DMS 273 (cell line): ENCODE measurements around the gene ERBB4.
A peak's percentile ranks its signal among the peaks of the same experiment; 100 is the strongest.
"Not testable (repeated sequence)": the region's sequence is repeated elsewhere in the genome, so short reads cannot be mapped to it uniquely, and the experiment has no call there.

Experiments used
- DNase-seq: peaks from one replicate; lab custom pipeline; 2025; ENCODE audit not compliant: unreplicated experiment; lab: John Stamatoyannopoulos, UW

Gene ERBB4

DNA sequence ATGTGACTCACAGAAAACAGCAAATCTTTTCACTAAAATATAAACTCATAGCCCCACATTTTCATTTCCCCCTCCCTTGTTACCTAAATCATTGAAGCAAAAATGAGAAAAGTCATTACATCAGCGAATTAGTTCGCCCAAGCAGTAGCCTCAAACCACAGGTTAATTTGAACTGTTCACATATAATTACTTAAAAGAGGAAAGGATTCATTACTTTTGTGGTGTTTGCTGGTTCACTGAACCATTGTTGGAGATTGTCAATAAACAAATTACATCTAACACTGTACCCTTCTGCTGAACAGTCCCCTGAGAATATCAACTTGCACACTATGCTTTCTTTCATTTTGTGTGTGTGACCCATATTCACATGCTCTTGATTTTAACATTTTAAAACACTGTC, 238.7 kb downstream of the ERBB4 start:
- peak; percentile 30 for DNase-seq

DNA sequence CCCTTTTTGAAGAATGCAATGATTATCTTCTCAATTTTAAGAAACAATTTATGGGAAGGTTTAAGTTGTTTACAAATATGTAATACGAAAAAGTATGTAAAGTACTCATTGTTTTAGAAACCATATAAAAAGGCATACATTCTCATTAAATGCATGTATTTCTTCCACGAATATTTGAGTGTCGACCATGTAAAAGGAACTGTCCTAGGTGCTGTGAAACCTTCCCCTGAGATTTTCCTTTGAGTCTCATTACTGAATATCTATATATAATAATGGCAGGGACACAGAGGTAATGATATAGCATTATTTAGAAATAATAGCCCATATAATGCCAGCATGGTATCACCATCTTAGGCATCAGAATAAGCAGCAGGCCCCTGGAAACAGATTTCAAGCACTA, 239.3 kb downstream of the ERBB4 start:
- DNase-seq: peak; percentile 33

DNA sequence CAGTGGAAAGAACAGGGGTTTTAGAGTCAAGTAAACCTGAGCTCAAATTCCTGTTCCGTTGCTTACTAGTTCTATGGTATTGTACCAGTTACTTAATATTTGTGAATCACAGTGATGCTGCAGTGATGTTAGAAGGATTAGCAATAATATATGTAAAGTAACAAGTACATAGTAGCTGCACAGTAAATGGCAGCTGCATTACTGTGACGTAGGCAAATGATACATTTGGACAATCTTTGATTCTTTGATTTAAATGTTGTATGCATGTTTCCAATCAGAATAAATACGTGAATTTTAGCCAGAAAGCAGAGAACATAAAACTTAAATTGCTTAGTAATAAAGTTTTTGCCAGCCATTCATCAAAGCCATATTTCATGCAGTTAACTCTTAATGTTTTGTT, 243.0 kb downstream of the ERBB4 start:
- no peak for DNase-seq

DNA sequence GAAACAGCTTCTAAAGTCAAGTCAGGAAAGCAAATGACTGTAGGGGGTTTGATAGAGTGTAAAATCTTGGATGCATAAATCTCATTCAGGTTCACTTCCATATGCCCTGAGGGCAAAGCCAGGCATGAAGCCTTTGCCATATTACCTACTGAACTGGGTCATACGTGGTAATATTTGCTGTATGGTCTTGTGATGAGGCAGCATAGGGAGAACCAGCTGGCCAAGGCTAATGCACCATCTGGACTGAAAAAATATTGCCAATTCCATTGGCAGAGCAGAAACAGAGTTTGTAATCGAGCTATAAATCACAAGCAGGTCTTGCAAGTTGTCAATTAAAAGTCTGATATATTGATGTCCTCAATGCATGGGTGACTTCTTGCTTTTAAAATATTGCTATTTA, 243.8 kb downstream of the ERBB4 start:
- DNase-seq: peak; percentile 98

DNA sequence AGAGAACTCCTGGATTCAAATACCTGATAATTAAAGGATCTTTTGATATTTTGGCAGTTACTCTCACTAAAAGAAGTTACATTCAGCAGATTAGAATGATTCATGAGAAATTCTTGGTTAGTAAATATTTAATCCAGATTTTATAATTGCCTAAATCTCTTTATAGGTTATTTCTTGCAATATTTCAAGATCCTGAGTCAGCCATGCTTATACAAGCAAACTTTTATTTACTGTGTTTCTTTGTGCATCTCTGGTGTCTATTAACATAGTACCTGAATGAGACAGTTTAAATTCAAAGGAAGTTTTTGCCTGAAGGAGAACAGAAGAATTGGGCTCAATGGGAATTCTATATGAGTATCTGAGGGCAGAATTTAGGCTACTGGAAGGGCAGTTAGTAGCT, 249.3 kb downstream of the ERBB4 start:
- no peak for DNase-seq

DNA sequence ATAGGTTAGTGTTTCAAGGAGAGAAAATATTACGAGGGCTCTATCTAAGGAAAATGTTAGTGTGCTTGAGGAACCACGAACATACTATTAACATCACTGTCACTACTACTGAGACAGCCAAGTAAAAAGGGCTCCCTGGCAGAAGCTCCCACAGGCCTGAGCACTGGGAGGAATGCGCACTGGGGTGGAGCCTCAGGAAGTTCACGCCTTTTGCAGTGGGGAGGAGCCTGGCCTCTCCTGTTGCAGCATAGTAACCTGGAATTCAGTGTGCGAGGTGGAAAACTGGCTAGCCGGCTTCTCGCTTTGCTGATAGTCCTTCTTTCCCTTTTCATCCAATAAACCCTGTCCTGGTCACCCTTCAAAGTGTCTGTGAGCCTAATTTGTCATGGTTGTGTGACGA, 250.3 kb downstream of the ERBB4 start:
- no peak for DNase-seq

DNA sequence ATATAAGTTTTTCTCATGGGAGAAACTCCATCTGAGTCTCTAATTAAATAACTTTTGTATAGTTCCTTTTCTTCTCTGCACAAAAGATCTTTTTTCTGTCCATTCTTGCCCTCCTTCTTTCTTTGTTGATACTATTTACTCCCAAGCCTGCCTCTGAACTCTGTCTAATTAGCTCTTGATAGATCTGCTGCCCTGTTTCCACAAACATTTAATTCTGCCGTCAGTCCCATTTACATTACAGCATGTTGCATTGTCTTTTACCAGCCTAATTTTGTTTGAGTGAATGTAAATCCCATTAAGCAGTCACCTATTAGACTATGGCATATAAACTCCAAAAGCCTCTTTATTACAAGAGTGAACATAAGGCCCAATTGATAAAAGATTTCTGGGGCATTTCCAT, 254.4 kb downstream of the ERBB4 start:
- peak; percentile 27 for DNase-seq

DNA sequence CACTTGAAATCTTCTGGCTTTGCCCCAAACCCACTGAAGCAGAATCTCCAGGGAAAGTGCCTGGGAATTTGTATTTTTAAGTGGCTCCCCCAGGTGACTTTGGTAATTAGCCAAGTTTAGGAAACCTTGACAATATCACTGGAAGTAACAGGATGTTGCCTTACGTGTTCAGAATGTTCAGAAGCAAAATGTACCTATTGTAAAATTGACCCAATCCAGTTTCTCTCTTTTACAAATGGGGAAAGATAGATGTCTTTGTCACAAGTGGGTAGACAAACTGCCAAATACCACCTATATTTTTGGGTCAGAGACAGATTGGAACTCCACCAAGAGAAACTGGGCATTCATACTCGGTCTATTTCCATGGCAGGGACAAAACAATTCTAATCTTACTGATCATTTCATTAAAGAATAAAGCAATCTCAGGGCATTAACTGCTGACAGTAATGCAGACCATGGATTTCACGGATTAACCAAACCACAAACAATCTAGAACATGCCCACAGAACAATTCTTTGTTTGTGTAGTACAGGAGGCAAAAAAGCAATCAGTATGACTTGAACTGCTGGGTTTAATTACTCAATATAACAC, 255.8 kb downstream of the ERBB4 start:
- peak; percentile 42 for DNase-seq

DNA sequence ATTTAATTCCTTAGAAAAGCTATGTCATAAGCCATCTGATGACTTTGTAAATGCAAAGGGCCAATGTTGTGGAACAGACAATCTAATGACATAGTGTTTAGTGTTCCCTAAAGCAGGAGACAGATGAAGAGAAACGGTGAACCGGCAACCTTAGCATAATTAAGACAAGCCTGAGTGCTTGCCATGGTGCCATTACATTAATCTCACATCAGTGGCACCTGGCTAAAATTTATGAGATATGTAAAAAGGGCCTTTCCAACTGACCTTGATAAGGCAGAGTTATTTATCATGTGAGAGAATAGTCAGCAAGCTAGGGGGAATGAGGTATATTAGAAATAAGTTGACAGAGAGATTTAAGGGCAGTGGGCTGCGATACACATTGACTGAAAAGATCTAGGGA, 261.8 kb downstream of the ERBB4 start:
- peak; percentile 52 for DNase-seq

DNA sequence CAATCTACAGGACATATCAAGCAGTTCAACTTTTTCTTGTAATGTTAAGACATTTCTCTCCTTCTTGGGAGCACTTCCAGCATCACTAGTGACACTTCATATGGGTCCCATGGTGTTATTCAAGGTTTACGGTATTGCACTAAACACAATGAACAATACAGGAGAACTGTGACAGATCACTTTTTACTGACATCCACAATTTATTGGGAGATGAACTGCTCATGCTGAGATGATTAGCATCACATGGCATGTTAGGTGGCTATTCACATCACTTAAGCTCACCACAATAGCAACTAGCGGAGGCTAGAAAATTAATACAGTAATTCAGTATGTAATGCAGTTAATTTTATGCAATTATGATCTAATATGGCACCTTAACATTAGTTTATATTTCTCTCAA, 264.4 kb downstream of the ERBB4 start:
- DNase-seq: no peak

DNA sequence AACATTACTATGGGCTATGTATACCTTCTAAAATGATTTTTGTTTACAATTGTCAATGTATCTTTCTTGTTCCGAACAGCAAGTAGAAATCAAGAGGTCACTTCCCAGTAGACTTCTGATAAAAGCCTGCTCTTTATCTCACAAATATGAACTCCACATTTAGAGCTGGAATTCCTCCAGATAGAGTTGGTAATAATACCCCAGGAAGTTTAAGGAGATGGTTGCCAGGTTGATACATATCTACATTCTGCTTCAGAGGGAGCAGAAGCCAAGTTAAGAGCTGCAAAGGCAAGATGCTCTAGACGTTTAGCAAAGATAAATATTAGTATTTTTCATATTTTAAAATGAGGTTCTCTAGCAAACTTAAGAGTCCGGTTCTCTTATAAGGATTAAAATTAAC, 267.0 kb downstream of the ERBB4 start:
- peak; percentile 40 for DNase-seq

DNA sequence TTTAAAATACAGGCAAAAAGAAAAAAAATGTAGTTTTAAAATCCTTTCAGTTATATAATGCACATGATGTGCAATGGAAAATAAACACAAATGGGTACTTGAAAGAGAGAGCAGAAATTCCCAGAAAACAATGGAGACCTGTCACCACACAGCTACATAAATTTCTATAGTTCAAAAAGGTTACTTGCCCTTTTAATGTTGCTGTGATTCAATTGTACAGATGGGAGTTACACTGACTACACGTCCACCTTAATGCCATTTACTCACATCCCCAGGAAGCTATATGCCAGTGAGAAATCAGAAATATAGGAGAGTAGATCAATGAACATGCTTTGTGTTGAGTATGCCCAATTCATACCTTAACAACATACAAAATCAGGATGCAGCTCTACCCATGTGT, 269.6 kb downstream of the ERBB4 start:
- DNase-seq: no peak

DNA sequence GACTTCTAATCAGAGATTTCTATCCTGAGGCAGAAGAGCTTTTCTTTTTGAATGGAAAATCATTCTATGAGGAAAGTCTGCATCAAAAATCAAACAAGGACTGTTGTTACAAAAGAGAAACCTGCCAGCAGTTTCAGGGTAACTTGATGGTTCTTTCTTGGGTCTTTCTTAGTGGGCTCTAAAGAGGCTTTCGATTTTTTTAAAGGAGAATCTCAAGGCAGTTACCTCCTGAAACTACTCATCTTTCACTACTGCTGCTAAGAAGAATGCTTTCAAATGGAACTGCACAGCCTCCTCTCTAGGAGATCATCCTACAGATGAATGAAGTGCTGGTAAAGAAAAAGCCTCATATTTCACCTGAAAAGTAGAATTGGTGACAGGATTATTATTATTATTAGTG, 272.3 kb downstream of the ERBB4 start:
- DNase-seq: no peak

DNA sequence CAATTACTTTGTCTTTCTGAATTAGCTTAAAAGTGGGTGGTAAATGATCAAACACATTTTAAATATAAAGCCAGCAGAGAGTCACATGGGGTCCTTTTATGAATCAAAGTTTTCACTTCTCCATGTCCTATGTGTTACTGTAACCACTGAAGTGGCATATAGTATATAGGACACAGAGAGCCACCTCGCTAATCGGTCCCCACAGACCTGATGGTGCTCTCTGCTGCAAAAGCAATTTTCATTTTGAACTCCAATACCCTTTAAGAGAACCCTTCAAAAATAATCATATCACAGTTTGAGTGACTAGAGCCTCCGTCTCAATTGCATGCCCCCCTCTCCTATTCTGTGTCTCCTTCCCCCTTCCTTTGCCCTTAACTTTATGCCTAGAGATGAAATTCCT, 272.8 kb downstream of the ERBB4 start:
- DNase-seq: no peak

DNA sequence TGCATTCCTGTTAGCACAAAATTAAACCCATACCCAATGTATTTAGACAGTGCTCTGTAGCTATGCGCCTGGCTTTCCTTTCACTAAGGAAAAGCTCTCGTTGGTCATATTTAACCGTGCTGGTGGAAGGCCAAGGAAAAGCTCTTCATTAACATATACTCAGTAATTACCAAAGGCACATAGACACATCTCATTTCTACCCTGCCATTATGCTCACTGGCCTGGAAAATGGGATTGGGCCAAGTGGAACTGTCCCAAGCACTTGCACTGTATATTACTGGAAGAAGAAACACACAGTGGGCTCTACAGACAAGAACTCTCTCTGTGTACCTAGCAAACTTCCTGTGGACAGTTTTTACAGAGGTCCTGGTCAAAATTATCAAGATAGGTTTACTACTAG, 274.4 kb downstream of the ERBB4 start:
- peak; percentile 42 for DNase-seq

DNA sequence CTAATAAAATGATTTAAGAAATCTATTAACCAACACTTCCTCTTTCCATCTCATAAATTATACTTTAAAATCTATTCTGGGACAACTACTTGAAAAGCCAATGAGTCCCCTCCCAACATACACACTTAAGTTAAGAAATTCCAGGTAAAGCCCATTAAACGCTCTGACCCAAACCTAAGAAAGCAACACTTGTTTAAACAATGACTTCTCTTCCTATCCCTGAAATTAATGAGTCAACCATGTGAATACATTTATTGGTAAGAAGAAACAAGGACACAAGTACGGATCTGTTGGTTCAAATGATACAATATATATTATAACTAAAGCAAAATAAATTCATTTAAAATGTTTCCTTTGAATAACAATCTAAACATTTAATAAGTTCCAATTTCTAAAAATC, 279.4 kb downstream of the ERBB4 start:
- no peak for DNase-seq

DNA sequence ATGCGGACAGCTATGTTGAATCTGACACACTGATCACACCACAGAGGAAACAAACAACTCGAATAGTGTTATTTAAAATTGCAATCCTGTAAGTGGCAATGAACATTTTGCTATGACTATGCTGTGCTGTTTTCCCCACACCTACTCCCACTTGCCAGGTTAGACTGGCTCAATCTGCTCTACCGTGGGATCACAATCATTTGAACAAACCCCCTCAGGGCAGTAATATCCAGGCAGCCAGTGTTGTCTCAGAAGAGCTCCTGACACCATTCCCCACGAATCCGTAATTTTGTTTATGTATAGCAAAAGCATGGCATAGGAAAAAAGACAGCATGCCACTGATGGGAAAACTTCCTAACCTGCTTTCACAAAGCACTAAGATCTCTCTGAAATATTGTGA, 284.3 kb downstream of the ERBB4 start:
- DNase-seq: peak; percentile 36

DNA sequence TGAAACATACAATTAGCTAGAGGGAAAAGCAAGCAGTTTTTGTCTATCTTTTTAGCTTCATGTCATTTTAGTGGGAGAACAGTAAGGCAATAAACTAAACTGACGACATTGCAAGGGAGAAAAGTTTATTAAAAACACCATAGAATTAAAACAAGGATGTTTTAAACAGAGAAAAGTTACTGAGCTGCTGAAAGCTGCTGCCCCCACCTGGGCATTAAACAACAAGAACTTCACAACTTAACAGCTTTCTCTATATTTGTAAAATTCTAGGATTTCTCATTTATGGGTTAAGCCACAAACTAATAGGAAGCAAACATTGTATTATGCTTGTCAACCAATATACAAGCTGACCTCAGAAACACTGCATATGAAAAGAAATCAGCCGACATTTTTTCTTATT, 289.2 kb downstream of the ERBB4 start:
- DNase-seq: peak; percentile 20

DNA sequence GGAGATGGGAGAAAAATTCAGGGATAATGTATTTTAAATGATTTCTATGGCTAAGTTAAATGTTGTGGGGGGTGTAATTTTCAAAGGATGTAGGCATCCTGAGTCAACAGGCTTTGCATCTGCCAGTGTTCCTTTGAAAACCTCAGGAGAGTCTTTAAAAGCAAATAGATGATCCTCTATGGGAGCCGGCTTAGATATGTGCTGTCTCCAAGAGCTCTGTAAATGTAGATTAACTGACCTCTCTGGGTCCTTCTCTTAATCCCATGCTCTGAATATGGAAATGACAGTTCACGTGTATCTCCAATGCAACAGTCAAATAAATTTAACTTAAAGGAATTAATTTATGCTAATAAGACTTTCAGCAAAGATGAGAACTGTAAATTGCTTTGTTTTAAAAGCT, 292.7 kb downstream of the ERBB4 start:
- DNase-seq: peak; percentile 16

DNA sequence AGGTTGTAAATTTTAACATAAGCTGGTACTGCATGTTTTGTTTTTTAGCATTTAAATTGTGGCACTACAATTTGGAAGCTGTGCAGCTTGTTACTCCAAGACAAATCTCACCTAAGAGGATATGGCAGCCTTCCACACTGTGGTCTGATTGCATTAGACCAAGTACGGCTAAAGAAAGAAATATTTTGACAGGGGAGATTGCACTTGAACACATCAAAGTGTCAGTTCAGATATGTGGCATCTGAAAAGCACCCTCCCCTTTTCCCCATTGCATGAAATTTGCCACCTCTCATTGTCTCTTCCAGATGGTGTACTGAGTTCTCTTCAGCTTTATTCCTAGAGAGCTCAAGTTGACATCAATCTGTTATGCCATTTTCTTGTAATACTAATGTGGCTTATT, 295.9 kb downstream of the ERBB4 start:
- peak; percentile 61 for DNase-seq

DNA sequence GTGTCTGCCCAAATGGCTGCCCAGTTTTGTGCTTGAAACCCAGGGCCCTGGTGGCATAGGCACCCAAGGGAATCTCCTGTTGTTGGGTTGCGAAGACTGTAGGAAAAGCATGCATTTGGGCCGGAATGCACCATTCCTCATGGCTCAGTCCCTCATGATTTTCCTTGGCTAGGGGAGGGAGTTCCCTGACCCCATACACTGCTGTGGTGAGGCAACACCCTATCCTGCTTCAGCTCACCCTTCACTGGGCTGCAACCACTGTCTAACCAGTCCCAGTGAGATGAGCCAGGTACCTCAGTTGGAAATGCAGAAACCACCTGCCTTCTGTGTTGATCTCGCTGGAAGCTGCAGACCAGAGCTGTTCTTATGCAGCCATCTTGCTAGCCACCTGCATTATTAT, 300.4 kb downstream of the ERBB4 start:
- DNase-seq: not testable (repeated sequence)

DNA sequence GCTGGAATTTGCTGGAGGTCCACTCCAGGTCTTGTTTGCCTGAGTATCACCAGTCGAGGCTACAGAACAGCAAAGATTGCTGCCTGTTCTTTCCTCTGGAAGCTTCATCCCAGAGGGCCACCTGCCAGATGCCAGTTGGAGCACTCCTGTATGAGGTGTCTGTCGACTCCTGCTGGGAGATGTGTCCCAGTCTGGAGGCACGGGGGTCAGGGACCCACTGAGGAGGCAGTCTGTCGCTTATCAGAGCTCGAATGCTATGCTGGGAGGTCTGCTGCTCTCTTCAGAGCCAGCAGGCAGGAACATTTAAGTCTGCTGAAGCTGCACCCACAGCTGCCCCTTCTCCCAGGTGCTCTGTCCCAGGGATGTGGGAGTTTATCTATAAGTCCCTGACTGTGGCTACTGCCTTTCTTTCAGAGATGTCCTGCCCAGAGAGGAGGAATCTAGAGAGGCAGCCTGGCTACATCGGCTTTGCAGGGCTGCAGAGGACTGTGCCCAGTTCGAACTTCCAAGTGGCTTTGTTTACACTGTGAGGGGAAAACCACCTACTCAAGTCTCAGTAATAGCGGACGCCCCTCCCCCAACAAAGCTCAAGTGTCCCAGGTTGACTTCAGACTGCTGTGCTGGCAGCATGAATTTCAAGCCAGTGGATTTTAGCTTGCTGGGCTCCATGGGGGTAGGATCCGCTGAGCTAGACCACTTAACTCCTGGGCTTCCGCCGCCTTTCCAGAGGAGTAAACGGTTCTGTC, 301.1 kb downstream of the ERBB4 start:
- no peak for DNase-seq

DNA sequence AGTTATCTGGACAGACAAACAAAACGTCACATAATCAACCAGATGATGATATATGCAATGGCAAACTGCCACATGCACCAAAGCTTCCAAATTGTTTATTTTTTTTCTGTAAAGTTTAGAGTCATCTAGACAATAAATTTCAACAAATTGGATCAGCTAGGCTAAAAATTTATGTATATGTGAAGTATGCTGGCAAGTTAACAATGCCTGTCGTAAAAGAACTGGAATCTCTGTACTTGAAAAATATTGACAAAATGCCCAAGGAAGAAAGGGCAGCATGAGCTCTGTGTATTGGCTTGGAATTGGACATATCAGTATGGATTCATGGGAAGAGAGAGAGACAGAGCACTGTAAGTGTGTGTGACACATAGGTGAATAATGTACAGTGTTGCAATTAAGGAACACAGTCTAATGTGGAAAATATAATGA, 309.8 kb downstream of the ERBB4 start:
- no peak for DNase-seq
